SK-N-SH treated with all-trans-retinoic acid at 6 μM for 48 hours (cell line): ENCODE measurements around the gene ST8SIA1.

Experiments used
- ATAC-seq: fragments of 200-7000 bp; cut with Tn5 transposase; 3 replicates; pipeline ENCODE4 v1.9.1; 2020; ENCODE audit warnings: mild to moderate bottlenecking, moderate library complexity
- ARNTL ChIP-seq: fragments of 450-650 bp; formaldehyde crosslinking; IDR thresholded peaks from 2 replicates; pipeline ENCODE4 v1.5.0; 2020; ENCODE audit warnings: low read depth, mild to moderate bottlenecking, moderate library complexity, borderline replicate concordance
- BACH2 ChIP-seq: fragments of 250-450 bp; sonication (Bioruptor Pico); IDR thresholded peaks from 2 replicates; pipeline ENCODE4 v1.9.0; 2021; ENCODE audit warnings: mild to moderate bottlenecking, borderline replicate concordance
- CSDC2 ChIP-seq: fragments of 250-450 bp; sonication (Bioruptor Pico); IDR thresholded peaks from 2 replicates; pipeline ENCODE4 v1.5.0; 2020; ENCODE audit warnings: mild to moderate bottlenecking, moderate library complexity
- ESRRG ChIP-seq: fragments of 250-450 bp; sonication (Bioruptor Pico); IDR thresholded peaks from 2 replicates; pipeline ENCODE4 v1.6.1; 2021; ENCODE audit warnings: mild to moderate bottlenecking
- GLIS3 ChIP-seq: fragments of 250-450 bp; sonication (Bioruptor Pico); IDR thresholded peaks from 2 replicates; pipeline ENCODE4 v1.5.0; 2020; ENCODE audit warnings: mild to moderate bottlenecking, moderate library complexity
- ISL1 ChIP-seq: fragments of 250-450 bp; sonication (Bioruptor Pico); IDR thresholded peaks from 2 replicates; pipeline ENCODE4 v2.1.2; 2022; ENCODE audit warnings: mild to moderate bottlenecking, moderate library complexity
- OSR1 ChIP-seq: fragments of 250-450 bp; sonication (Bioruptor Pico); IDR thresholded peaks from 2 replicates; pipeline ENCODE4 v1.8.0; 2022; ENCODE audit warnings: moderate library complexity, mild to moderate bottlenecking, inconsistent platforms
- PPARA ChIP-seq: fragments of 250-450 bp; sonication (Bioruptor Pico); IDR thresholded peaks from 2 replicates; pipeline ENCODE4 v1.5.0; 2020; ENCODE audit warnings: mild to moderate bottlenecking, borderline replicate concordance
- RARB ChIP-seq: fragments of 250-450 bp; sonication (Bioruptor Pico); IDR thresholded peaks from 2 replicates; pipeline ENCODE4 v1.8.0; 2021; ENCODE audit warnings: mild to moderate bottlenecking, moderate library complexity
- SNAI2 ChIP-seq: fragments of 250-450 bp; sonication (Bioruptor Pico); IDR thresholded peaks from 2 replicates; pipeline ENCODE4 v1.5.0; 2020; ENCODE audit warnings: mild to moderate bottlenecking, moderate library complexity
- TCF4 ChIP-seq: fragments of 250-450 bp; sonication (Bioruptor Pico); IDR thresholded peaks from 2 replicates; pipeline ENCODE4 v1.8.0; 2021; ENCODE audit warnings: mild to moderate bottlenecking, moderate library complexity, borderline replicate concordance
- TOX ChIP-seq: fragments of 250-450 bp; sonication (Bioruptor Pico); IDR thresholded peaks from 2 replicates; pipeline ENCODE4 v1.8.0; 2021; ENCODE audit warnings: mild to moderate bottlenecking, moderate library complexity, borderline replicate concordance
- ZC3H10 ChIP-seq: fragments of 250-450 bp; sonication (Bioruptor Pico); IDR thresholded peaks from 2 replicates; pipeline ENCODE4 v1.5.1; 2021; ENCODE audit warnings: mild to moderate bottlenecking, moderate library complexity
- ZFP3 ChIP-seq: fragments of 250-450 bp; sonication (Bioruptor Pico); IDR thresholded peaks from 2 replicates; pipeline ENCODE4 v1.5.0; 2020; ENCODE audit warnings: mild to moderate bottlenecking, moderate library complexity
- ZFP30 ChIP-seq: fragments of 450-650 bp; formaldehyde crosslinking; IDR thresholded peaks from 2 replicates; pipeline ENCODE4 v1.5.0; 2022; ENCODE audit warnings: mild to moderate bottlenecking, moderate library complexity
- ZNF565 ChIP-seq: fragments of 450-650 bp; formaldehyde crosslinking; conservative IDR thresholded peaks from 2 replicates; pipeline ENCODE4 v1.5.0; 2020; ENCODE audit warnings: low read depth, mild to moderate bottlenecking, moderate library complexity
- ZNF70 ChIP-seq: fragments of 450-650 bp; formaldehyde crosslinking; IDR thresholded peaks from 2 replicates; pipeline ENCODE4 v1.5.0; 2020; ENCODE audit warnings: mild to moderate bottlenecking, moderate library complexity
- ZNF8 ChIP-seq: fragments of 450-650 bp; formaldehyde crosslinking; IDR thresholded peaks from 2 replicates; pipeline ENCODE4 v1.5.0; 2020; ENCODE audit warnings: mild to moderate bottlenecking, moderate library complexity
- TF ChIP-seq, protein P1 (sequence below): fragments of 250-450 bp; sonication (Bioruptor Pico); IDR thresholded peaks from 2 replicates; pipeline ENCODE4 v1.5.0; 2020; ENCODE audit warnings: mild to moderate bottlenecking, moderate library complexity
- TF ChIP-seq, protein P2 (sequence below): fragments of 250-450 bp; sonication (Bioruptor Pico); IDR thresholded peaks from 2 replicates; pipeline ENCODE4 v1.8.0; 2020; ENCODE audit warnings: mild to moderate bottlenecking, moderate library complexity, borderline replicate concordance
- TF ChIP-seq, protein P3 (sequence below): fragments of 250-450 bp; sonication (Bioruptor Pico); IDR thresholded peaks from 2 replicates; pipeline ENCODE4 v1.5.1; 2020; ENCODE audit warnings: low read depth, mild to moderate bottlenecking, moderate library complexity
- TF ChIP-seq, protein P4 (sequence below): fragments of 250-450 bp; sonication (Bioruptor Pico); IDR thresholded peaks from 2 replicates; pipeline ENCODE4 v1.5.1; 2021; ENCODE audit warnings: mild to moderate bottlenecking, moderate library complexity
- TF ChIP-seq, protein P5 (sequence below): fragments of 250-450 bp; sonication (Bioruptor Pico); IDR thresholded peaks from 2 replicates; pipeline ENCODE4 v1.8.0; 2021; ENCODE audit warnings: low read depth, mild to moderate bottlenecking, moderate library complexity, borderline replicate concordance

The ST8SIA1 gene

DNA sequence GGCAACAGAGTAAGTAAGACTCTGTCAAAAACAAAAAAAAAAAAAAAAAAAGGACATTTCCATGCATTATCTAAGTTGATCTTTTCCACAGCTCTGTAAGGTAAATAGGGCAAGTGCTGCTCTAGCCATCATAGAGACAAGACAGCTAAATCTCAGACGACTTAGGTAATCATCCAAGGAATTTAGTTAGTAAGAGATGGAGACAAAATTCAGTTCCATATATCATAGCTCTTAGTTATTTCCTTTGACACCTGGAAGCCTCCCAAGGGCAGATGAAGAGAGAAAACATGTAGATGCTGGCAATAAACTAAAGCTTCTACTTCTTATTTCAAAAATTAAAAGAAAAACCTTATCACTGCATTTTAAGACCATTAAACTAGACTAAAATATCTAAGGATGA is 48.7 kb downstream of the ST8SIA1 start (continued):
- TF ChIP-seq, protein P1, sequence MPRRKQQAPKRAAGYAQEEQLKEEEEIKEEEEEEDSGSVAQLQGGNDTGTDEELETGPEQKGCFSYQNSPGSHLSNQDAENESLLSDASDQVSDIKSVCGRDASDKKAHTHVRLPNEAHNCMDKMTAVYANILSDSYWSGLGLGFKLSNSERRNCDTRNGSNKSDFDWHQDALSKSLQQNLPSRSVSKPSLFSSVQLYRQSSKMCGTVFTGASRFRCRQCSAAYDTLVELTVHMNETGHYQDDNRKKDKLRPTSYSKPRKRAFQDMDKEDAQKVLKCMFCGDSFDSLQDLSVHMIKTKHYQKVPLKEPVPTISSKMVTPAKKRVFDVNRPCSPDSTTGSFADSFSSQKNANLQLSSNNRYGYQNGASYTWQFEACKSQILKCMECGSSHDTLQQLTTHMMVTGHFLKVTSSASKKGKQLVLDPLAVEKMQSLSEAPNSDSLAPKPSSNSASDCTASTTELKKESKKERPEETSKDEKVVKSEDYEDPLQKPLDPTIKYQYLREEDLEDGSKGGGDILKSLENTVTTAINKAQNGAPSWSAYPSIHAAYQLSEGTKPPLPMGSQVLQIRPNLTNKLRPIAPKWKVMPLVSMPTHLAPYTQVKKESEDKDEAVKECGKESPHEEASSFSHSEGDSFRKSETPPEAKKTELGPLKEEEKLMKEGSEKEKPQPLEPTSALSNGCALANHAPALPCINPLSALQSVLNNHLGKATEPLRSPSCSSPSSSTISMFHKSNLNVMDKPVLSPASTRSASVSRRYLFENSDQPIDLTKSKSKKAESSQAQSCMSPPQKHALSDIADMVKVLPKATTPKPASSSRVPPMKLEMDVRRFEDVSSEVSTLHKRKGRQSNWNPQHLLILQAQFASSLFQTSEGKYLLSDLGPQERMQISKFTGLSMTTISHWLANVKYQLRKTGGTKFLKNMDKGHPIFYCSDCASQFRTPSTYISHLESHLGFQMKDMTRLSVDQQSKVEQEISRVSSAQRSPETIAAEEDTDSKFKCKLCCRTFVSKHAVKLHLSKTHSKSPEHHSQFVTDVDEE (CRISPR knock-in tag) = no peak
- TF ChIP-seq TOX (no peak), ISL1 (CRISPR knock-in tag) (no peak), SNAI2 (CRISPR knock-in tag) (no peak), BACH2 (CRISPR knock-in tag) (no peak), ZFP30 (CRISPR knock-in tag) (no peak), ARNTL (CRISPR knock-in tag) (no peak), ZC3H10 (CRISPR knock-in tag) (no peak), ESRRG (CRISPR knock-in tag) (no peak), ZNF8 (CRISPR knock-in tag) (no peak), OSR1 (no peak)
- TF ChIP-seq, protein P2, sequence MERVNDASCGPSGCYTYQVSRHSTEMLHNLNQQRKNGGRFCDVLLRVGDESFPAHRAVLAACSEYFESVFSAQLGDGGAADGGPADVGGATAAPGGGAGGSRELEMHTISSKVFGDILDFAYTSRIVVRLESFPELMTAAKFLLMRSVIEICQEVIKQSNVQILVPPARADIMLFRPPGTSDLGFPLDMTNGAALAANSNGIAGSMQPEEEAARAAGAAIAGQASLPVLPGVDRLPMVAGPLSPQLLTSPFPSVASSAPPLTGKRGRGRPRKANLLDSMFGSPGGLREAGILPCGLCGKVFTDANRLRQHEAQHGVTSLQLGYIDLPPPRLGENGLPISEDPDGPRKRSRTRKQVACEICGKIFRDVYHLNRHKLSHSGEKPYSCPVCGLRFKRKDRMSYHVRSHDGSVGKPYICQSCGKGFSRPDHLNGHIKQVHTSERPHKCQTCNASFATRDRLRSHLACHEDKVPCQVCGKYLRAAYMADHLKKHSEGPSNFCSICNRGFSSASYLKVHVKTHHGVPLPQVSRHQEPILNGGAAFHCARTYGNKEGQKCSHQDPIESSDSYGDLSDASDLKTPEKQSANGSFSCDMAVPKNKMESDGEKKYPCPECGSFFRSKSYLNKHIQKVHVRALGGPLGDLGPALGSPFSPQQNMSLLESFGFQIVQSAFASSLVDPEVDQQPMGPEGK (CRISPR knock-in tag) = no peak

DNA sequence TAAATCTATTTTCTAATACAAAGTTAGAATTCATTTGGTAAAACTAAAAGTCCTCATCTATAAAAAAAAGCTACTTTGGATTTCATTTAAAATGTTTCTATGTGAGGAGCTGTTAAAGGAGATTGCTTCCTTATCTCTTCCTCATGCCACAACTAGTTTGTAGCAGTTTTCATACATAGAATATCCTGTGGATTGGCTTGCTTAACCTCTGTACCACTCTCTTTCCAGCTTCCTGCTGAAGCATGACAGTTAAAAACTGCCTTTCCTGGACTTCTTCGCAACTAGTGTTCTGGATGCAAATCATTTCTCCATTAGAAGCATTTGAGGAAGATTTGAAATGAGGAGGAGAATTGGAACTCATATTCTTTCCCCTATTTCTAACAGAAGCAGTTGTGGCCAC is 49.6 kb downstream of the ST8SIA1 start:
- no peak for ATAC-seq
- TF ChIP-seq RARB (CRISPR knock-in tag) = no peak
- TF ChIP-seq PPARA (CRISPR knock-in tag) = no peak
- no peak for TF ChIP-seq CSDC2 (CRISPR knock-in tag)

DNA sequence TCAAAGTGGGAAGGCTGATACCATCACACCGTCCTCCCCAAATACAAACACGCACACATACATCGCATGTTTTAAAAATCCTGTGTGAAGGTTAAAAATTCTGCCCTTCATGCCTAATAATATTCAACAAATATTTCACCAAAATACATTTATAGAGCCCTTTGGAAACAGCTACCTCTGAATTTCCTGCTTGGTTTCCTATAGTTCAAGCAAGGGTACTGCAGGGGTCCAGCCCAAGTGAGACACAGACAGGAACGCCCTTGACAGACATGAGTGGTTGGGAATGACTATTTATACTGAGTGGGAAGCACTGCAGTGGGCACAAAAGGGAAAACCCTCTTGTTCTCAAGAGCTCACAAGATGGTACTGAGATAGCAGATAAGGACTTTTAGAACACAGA is 51.0 kb downstream of the ST8SIA1 start:
- peak; percentile 8; the same call in 1 of the 3 replicates for ATAC-seq
- TF ChIP-seq ZFP30 (CRISPR knock-in tag) (no peak), ARNTL (CRISPR knock-in tag) (no peak), CSDC2 (CRISPR knock-in tag) (no peak), PPARA (CRISPR knock-in tag) (no peak), ISL1 (CRISPR knock-in tag) (no peak), TCF4 (CRISPR knock-in tag) (no peak), SNAI2 (CRISPR knock-in tag) (no peak), ZNF565 (CRISPR knock-in tag) (no peak), ESRRG (CRISPR knock-in tag) (no peak), RARB (CRISPR knock-in tag) (no peak), ZFP3 (no peak), ZNF70 (CRISPR knock-in tag) (no peak), BACH2 (CRISPR knock-in tag) (no peak), ZC3H10 (CRISPR knock-in tag) (no peak), GLIS3 (no peak)
- TF ChIP-seq, protein P3, sequence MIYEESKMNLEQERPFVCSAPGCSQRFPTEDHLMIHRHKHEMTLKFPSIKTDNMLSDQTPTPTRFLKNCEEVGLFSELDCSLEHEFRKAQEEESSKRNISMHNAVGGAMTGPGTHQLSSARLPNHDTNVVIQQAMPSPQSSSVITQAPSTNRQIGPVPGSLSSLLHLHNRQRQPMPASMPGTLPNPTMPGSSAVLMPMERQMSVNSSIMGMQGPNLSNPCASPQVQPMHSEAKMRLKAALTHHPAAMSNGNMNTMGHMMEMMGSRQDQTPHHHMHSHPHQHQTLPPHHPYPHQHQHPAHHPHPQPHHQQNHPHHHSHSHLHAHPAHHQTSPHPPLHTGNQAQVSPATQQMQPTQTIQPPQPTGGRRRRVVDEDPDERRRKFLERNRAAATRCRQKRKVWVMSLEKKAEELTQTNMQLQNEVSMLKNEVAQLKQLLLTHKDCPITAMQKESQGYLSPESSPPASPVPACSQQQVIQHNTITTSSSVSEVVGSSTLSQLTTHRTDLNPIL = no peak
- TF ChIP-seq, protein P4, sequence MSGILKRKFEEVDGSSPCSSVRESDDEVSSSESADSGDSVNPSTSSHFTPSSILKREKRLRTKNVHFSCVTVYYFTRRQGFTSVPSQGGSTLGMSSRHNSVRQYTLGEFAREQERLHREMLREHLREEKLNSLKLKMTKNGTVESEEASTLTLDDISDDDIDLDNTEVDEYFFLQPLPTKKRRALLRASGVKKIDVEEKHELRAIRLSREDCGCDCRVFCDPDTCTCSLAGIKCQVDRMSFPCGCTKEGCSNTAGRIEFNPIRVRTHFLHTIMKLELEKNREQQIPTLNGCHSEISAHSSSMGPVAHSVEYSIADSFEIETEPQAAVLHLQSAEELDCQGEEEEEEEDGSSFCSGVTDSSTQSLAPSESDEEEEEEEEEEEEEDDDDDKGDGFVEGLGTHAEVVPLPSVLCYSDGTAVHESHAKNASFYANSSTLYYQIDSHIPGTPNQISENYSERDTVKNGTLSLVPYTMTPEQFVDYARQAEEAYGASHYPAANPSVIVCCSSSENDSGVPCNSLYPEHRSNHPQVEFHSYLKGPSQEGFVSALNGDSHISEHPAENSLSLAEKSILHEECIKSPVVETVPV (CRISPR knock-in tag) = no peak
- TF ChIP-seq, protein P5, sequence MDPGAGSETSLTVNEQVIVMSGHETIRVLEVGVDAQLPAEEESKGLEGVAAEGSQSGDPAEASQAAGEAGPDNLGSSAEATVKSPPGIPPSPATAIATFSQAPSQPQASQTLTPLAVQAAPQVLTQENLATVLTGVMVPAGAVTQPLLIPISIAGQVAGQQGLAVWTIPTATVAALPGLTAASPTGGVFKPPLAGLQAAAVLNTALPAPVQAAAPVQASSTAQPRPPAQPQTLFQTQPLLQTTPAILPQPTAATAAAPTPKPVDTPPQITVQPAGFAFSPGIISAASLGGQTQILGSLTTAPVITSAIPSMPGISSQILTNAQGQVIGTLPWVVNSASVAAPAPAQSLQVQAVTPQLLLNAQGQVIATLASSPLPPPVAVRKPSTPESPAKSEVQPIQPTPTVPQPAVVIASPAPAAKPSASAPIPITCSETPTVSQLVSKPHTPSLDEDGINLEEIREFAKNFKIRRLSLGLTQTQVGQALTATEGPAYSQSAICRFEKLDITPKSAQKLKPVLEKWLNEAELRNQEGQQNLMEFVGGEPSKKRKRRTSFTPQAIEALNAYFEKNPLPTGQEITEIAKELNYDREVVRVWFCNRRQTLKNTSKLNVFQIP (CRISPR knock-in tag) = no peak
- TF ChIP-seq, protein P2 (CRISPR knock-in tag) = no peak
- TF ChIP-seq, protein P1 (CRISPR knock-in tag) = no peak
- TF ChIP-seq, all 23 proteins: peak for 0
